ENCODE results near the gene CSNK1G2. TPM values are rescaled to one million over a fixed set of nuclear protein-coding genes. Genes with fewer than 3 reads are reported as not detected.

CSNK1G2 gene
- polyA plus RNA-seq, 1 donor from 2014 or later, result 110 TPM

DNA sequence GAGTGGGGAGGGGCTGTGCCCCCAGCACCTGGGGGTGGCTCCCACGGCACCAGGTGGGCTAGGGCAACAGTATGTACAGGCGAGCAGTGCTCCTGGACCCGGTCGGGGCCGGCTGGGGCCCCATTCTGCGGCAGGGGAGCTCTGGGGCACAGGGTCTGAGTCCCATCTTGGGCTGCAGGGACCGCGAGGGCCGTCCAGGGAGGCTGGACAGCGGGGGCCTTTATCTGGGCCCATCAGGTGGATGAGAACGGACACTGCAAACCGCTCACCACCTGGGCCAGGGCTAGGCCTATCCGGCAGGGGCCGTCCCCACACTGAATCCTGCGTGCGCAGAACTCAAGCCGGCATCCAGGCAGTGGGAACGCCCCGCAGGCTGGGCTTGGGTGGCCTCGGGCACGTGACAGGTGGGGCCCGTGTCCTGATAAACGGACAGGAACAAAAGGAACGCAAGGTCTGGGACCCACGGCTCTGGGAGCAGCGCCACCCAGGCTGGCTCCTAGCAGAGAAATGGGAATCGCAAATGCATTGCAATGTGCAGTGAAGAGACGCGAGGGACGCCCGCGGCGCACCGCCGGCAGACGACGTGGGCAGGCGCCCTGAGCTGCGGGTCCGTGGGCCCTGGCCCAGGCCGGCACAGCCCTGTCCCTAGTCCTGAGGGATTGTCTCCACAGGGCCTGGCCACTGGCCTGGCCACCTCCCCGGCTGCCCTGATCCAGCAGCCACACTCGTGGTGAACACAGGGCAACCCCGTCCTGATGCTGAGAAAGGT lies 44.8 kb downstream of the CSNK1G2 start:
- TF ChIP-seq MXI1 (conservative IDR thresholded peaks at IDR 0.05; ENCODE audit: poor library complexity, severe bottlenecking), result no peak
- TF ChIP-seq SMC3 (conservative IDR thresholded peaks at IDR 0.05; ENCODE audit: poor library complexity), result no peak
- TF ChIP-seq, protein P1, sequence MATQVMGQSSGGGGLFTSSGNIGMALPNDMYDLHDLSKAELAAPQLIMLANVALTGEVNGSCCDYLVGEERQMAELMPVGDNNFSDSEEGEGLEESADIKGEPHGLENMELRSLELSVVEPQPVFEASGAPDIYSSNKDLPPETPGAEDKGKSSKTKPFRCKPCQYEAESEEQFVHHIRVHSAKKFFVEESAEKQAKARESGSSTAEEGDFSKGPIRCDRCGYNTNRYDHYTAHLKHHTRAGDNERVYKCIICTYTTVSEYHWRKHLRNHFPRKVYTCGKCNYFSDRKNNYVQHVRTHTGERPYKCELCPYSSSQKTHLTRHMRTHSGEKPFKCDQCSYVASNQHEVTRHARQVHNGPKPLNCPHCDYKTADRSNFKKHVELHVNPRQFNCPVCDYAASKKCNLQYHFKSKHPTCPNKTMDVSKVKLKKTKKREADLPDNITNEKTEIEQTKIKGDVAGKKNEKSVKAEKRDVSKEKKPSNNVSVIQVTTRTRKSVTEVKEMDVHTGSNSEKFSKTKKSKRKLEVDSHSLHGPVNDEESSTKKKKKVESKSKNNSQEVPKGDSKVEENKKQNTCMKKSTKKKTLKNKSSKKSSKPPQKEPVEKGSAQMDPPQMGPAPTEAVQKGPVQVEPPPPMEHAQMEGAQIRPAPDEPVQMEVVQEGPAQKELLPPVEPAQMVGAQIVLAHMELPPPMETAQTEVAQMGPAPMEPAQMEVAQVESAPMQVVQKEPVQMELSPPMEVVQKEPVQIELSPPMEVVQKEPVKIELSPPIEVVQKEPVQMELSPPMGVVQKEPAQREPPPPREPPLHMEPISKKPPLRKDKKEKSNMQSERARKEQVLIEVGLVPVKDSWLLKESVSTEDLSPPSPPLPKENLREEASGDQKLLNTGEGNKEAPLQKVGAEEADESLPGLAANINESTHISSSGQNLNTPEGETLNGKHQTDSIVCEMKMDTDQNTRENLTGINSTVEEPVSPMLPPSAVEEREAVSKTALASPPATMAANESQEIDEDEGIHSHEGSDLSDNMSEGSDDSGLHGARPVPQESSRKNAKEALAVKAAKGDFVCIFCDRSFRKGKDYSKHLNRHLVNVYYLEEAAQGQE (IDR thresholded peaks at IDR 0.05; ENCODE audit: borderline replicate concordance), result no peak
- TF ChIP-seq EZH2 (IDR thresholded peaks at IDR 0.05; ENCODE audit: borderline replicate concordance, insufficient read depth, low read length, poor library complexity, severe bottlenecking), result no peak
- TF ChIP-seq POLR2AphosphoS5 (IDR thresholded peaks at IDR 0.05), result no peak
- TF ChIP-seq EP300 (conservative IDR thresholded peaks at IDR 0.05; ENCODE audit: poor library complexity, severe bottlenecking), result no peak
- TF ChIP-seq, protein P2, sequence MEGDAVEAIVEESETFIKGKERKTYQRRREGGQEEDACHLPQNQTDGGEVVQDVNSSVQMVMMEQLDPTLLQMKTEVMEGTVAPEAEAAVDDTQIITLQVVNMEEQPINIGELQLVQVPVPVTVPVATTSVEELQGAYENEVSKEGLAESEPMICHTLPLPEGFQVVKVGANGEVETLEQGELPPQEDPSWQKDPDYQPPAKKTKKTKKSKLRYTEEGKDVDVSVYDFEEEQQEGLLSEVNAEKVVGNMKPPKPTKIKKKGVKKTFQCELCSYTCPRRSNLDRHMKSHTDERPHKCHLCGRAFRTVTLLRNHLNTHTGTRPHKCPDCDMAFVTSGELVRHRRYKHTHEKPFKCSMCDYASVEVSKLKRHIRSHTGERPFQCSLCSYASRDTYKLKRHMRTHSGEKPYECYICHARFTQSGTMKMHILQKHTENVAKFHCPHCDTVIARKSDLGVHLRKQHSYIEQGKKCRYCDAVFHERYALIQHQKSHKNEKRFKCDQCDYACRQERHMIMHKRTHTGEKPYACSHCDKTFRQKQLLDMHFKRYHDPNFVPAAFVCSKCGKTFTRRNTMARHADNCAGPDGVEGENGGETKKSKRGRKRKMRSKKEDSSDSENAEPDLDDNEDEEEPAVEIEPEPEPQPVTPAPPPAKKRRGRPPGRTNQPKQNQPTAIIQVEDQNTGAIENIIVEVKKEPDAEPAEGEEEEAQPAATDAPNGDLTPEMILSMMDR (IDR thresholded peaks at IDR 0.05; ENCODE audit: poor library complexity, severe bottlenecking), result no peak
- no peak for TF ChIP-seq TAF1 (IDR thresholded peaks at IDR 0.05; ENCODE audit: low read depth)
- TF ChIP-seq RAD21 (conservative IDR thresholded peaks at IDR 0.05), result no peak
- Histone ChIP-seq H3K9ac (ENCODE audit: low read length) (no peak overlapping the region), H3K79me2 (replicated peaks; ENCODE audit: insufficient read depth, low read length) (no peaks in the 10 kb centered on the region), H3K4me2 (ENCODE audit: low read length) (no peak overlapping the region), H4K20me1 (ENCODE audit: insufficient read depth) (no peaks in the 10 kb centered on the region), H3K4me3 (ENCODE audit: low read length) (no peak overlapping the region), H3K27ac (ENCODE audit: low read length) (no peak overlapping the region), H3K9me2 (ENCODE audit: insufficient read depth, low read length) (no peaks in the 10 kb centered on the region), H3K27me3 (ENCODE audit: insufficient read depth, low read depth, low read length) (no peaks in the 10 kb centered on the region), H2AFZ (ENCODE audit: low read depth, low read length) (no peak overlapping the region), H3K9me3 (ENCODE audit: low read length) (no peaks in the 10 kb centered on the region), H3K36me3 (ENCODE audit: insufficient read depth, low read length) (no peaks in the 10 kb centered on the region), H3F3A (ENCODE audit: insufficient read depth, low read length, poor library complexity, severe bottlenecking) (no peaks in the 10 kb centered on the region)

DNA sequence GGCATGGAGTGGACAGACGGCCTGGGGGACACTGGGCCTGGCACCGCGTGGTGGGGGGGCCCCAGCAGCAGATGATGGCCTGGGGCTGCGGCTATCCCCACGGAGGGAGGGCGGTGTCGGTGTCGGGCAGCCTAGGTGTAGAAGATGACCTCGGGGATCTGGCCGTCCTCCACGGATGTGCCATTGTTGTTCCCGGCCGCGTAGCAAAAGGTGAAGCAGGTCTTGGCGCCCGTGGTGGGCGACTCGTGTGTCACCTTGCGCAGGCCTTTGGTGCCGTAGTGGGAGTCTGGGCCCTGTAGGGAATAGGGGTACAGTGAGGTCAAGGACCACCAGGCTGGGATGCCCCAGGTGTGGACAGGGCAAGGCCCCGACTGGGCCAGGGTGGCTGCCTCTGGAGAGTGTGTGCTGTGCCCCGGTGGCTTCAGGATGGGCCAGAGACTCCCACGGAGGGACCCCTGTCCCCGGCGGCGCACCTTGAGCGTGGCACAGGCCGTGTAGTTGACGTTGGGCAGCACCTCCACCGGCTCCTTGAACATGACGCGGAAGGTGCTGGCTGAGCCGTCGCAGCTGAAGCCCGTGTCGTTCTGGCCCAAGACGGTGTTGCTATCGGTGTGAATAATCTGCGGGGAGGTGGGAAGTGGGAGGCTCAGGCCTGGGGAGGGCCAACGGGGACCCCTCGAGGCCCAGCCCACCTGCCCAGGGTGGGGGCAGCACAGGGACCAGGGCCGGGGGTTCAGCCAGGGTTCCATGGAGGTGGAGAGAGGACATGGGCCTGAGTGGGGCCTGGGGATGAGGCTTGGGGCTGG lies 45.6 kb downstream of the CSNK1G2 start:
- H3K27me3 ChIP-seq (ENCODE audit: insufficient read depth, low read depth, low read length), result no peaks in the 10 kb centered on the region
- no peak overlapping the region for H3K4me3 ChIP-seq (ENCODE audit: low read length)
- no peak overlapping the region for H3K27ac ChIP-seq (ENCODE audit: low read length)
- H3K9ac ChIP-seq (ENCODE audit: low read length), result no peak overlapping the region
- no peaks in the 10 kb centered on the region for H4K20me1 ChIP-seq (ENCODE audit: insufficient read depth)
- TF ChIP-seq EZH2 (IDR thresholded peaks at IDR 0.05; ENCODE audit: borderline replicate concordance, insufficient read depth, low read length, poor library complexity, severe bottlenecking) (no peak), MXI1 (conservative IDR thresholded peaks at IDR 0.05; ENCODE audit: poor library complexity, severe bottlenecking) (no peak), SMC3 (conservative IDR thresholded peaks at IDR 0.05; ENCODE audit: poor library complexity) (no peak), POLR2AphosphoS5 (IDR thresholded peaks at IDR 0.05) (no peak), EP300 (conservative IDR thresholded peaks at IDR 0.05; ENCODE audit: poor library complexity, severe bottlenecking) (no peak), RAD21 (conservative IDR thresholded peaks at IDR 0.05) (no peak)
- TF ChIP-seq, protein P2 (IDR thresholded peaks at IDR 0.05; ENCODE audit: poor library complexity, severe bottlenecking), result no peak
- TF ChIP-seq, protein P1 (IDR thresholded peaks at IDR 0.05; ENCODE audit: borderline replicate concordance), result no peak
- no peaks in the 10 kb centered on the region for H3K79me2 ChIP-seq (replicated peaks; ENCODE audit: insufficient read depth, low read length)
- H2AFZ ChIP-seq (ENCODE audit: low read depth, low read length), result no peak overlapping the region
- H3K9me2 ChIP-seq (ENCODE audit: insufficient read depth, low read length), result no peaks in the 10 kb centered on the region
- no peaks in the 10 kb centered on the region for H3K36me3 ChIP-seq (ENCODE audit: insufficient read depth, low read length)
- H3F3A ChIP-seq (ENCODE audit: insufficient read depth, low read length, poor library complexity, severe bottlenecking), result no peaks in the 10 kb centered on the region
- no peak overlapping the region for H3K4me2 ChIP-seq (ENCODE audit: low read length)
- H3K9me3 ChIP-seq (ENCODE audit: low read length), result no peaks in the 10 kb centered on the region

Data from neural cell (in vitro differentiated cells).